IMR-90 (cell line): ENCODE measurements around the gene CDKN1A. TPM values are rescaled to one million over a fixed set of nuclear protein-coding genes. Genes with fewer than 3 reads are reported as not detected.

Experiments used
- ATAC-seq: fragments of 200-7000 bp; cut with Tn5 transposase; 2 replicates; pipeline ENCODE4 v1.9.1; 2020; ENCODE audit warnings: low read depth, mild to moderate bottlenecking, moderate library complexity
- BruUV-seq: library from RNA; stranded (reverse); fragments of 400-500 nt; replicated peaks from 2 replicates; lab custom pipeline; 2021; lab: Mats Ljungman, UMichigan
- CTCF ChIA-PET: fragments of 300-600 bp; formaldehyde crosslinking; extraction: SDS; loops from one replicate; lab custom pipeline; 2021; ENCODE audit warnings: antibody characterized with exemption; lab: Yijun Ruan, JAX
- POLR2A ChIA-PET: fragments of 300-600 bp; sonication (Branson Sonifier 250); formaldehyde crosslinking; loops from one replicate; lab custom pipeline; 2022; ENCODE audit warnings: antibody characterized with exemption; ENCODE audit not compliant: unreplicated experiment; lab: Charles Lee
- DNase-seq: peaks from one replicate; pipeline ENCODE4 v3.0.0; 2013
- H2AFZ ChIP-seq: replicated peaks from 2 replicates; pipeline ENCODE3; 2013; ENCODE audit warnings: low read length, mild to moderate bottlenecking; ENCODE audit not compliant: poor library complexity
- H2AK5ac ChIP-seq: 2 replicates; pipeline ENCODE4 v1.6.1; 2013; ENCODE audit warnings: low read depth, low read length, inconsistent platforms
- H2AK9ac ChIP-seq: replicated peaks from 2 replicates; pipeline ENCODE3; 2013; ENCODE audit warnings: mild to moderate bottlenecking, low read depth, low read length, moderate library complexity; ENCODE audit not compliant: poor library complexity
- H2BK120ac ChIP-seq: 2 replicates; pipeline ENCODE4 v1.6.1; 2013; ENCODE audit warnings: low read depth, low read length, inconsistent platforms
- H2BK15ac ChIP-seq: 3 replicates; pipeline ENCODE4 v1.6.1; 2013; ENCODE audit warnings: low read depth, low read length, inconsistent platforms
- H2BK20ac ChIP-seq: 2 replicates; pipeline ENCODE4 v1.6.1; 2013; ENCODE audit warnings: low read depth, mild to moderate bottlenecking, inconsistent platforms, low read length, moderate library complexity
- H2BK5ac ChIP-seq: 2 replicates; pipeline ENCODE4 v1.6.1; 2013; ENCODE audit warnings: mild to moderate bottlenecking, low read depth, low read length, inconsistent platforms; ENCODE audit not compliant: poor library complexity, severe bottlenecking
- H3K14ac ChIP-seq: replicated peaks from 2 replicates; pipeline ENCODE4 v1.6.1; 2013; ENCODE audit warnings: low read depth, low read length, inconsistent platforms
- H3K18ac ChIP-seq: 2 replicates; pipeline ENCODE4 v1.6.1; 2013; ENCODE audit warnings: low read depth, low read length, control low read depth
- H3K23ac ChIP-seq: 2 replicates; pipeline ENCODE4 v1.6.1; 2013; ENCODE audit warnings: low read depth, low read length, inconsistent platforms
- H3K27ac ChIP-seq: 2 replicates; pipeline ENCODE4 v1.5.1; 2013; ENCODE audit warnings: mild to moderate bottlenecking, control low read depth, low read length; ENCODE audit not compliant: insufficient read depth
- H3K27me3 ChIP-seq: 2 replicates; pipeline ENCODE4 v1.6.1; 2013; ENCODE audit warnings: low read length; ENCODE audit not compliant: control insufficient read depth, insufficient read depth
- H3K36me3 ChIP-seq: 2 replicates; pipeline ENCODE4 v1.6.1; 2013; ENCODE audit warnings: low read length, mixed read lengths; ENCODE audit not compliant: control insufficient read depth, insufficient read depth
- H3K4ac ChIP-seq: 2 replicates; pipeline ENCODE4 v1.6.1; 2013; ENCODE audit warnings: low read depth, low read length, inconsistent platforms
- H3K4me1 ChIP-seq: 2 replicates; pipeline ENCODE4 v1.6.1; 2013; ENCODE audit warnings: low read length, mixed read lengths; ENCODE audit not compliant: control insufficient read depth, insufficient read depth
- H3K4me2 ChIP-seq: 2 replicates; pipeline ENCODE4 v1.6.1; 2013; ENCODE audit warnings: low read depth, mild to moderate bottlenecking, control low read depth, low read length, moderate library complexity
- H3K4me3 ChIP-seq: 2 replicates; pipeline ENCODE4 v1.5.1; 2013; ENCODE audit warnings: low read depth, mild to moderate bottlenecking, control low read depth, low read length, moderate library complexity; ENCODE audit not compliant: insufficient read depth
- H3K56ac ChIP-seq: 2 replicates; pipeline ENCODE4 v1.6.1; 2013; ENCODE audit warnings: low read length, inconsistent platforms; ENCODE audit not compliant: insufficient read depth; ENCODE audit errors: extremely low read depth
- H3K79me1 ChIP-seq, 2 experiments: 2 replicates each; pipeline ENCODE4 v1.6.1; 2013; ENCODE audit warnings: low read length in 2 of 2, inconsistent platforms in 1 of 2, low read depth in 1 of 2
- H3K9ac ChIP-seq: 2 replicates; pipeline ENCODE4 v1.6.1; 2013; ENCODE audit warnings: low read depth, low read length, control low read depth
- H3K9me1 ChIP-seq: 2 replicates; pipeline ENCODE4 v1.6.1; 2013; ENCODE audit warnings: low read length, inconsistent platforms; ENCODE audit not compliant: insufficient read depth
- H3K9me3 ChIP-seq: 2 replicates; pipeline ENCODE4 v1.6.1; 2013; ENCODE audit warnings: low read length; ENCODE audit not compliant: control insufficient read depth, insufficient read depth
- H4K20me1 ChIP-seq: 2 replicates; pipeline ENCODE4 v1.6.1; 2013; ENCODE audit warnings: low read length, inconsistent platforms; ENCODE audit not compliant: insufficient read depth
- H4K5ac ChIP-seq: 2 replicates; pipeline ENCODE4 v1.6.1; 2013; ENCODE audit warnings: mild to moderate bottlenecking, low read depth, low read length, control low read depth
- H4K8ac ChIP-seq, 2 experiments: 2 replicates each; pipeline ENCODE4 v1.6.1; 2013; ENCODE audit warnings: low read depth in 2 of 2, low read length in 2 of 2, control low read depth in 1 of 2, inconsistent platforms in 1 of 2
- H4K91ac ChIP-seq: 2 replicates; pipeline ENCODE4 v1.6.1; 2013; ENCODE audit warnings: low read depth, low read length, inconsistent platforms; ENCODE audit not compliant: insufficient read depth
- CTCF ChIP-seq: conservative IDR thresholded peaks from 2 replicates; pipeline ENCODE4 v1.5.1; 2012; ENCODE audit warnings: mild to moderate bottlenecking, low read depth, low read length, improper control_type of control experiment
- SMC3 ChIP-seq: fragments of 150-350 bp; IDR thresholded peaks from 2 replicates; pipeline ENCODE4 v1.6.1; 2016; ENCODE audit warnings: low read depth, mild to moderate bottlenecking, antibody characterized with exemption, low read length, moderate library complexity
- WGBS, 2 experiments: methylation state at CpG; one replicate each; pipeline versions ENCODE4 v1.1.5 to v1.1.7; 2013; ENCODE audit warnings: missing lambda C conversion rate in 2 of 2; ENCODE audit not compliant: insufficient read length in 1 of 2; ENCODE audit errors: extremely low coverage in 2 of 2; 5-methylcytosine and 5-hydroxymethylcytosine counted together
- dilution Hi-C: fragments of 300-500 bp; cut with HindIII; formaldehyde crosslinking; loops from one replicate; pipeline ENCODE4 v1.14.3; 2018; ENCODE audit warnings: low sequenced_read_pairs; ENCODE audit not compliant: unreplicated experiment
- in situ Hi-C: fragments of 300-500 bp; cut with MboI; formaldehyde crosslinking; loops from 3 replicates; pipeline ENCODE4 v1.14.3; 2019; ENCODE audit warnings: low sequenced_read_pairs, inconsistent platforms, mixed read lengths
- intact Hi-C: fragments of 100-400 bp; cut with micrococcal nuclease; formaldehyde crosslinking; loops from 2 replicates; pipeline ENCODE4 v1.10.0; 2022
- polyA plus RNA-seq, 3 experiments: library from polyadenylated mRNA; depleted of rRNA; stranded (reverse); fragments of >200 nt; gene quantifications; 2 replicates each; pipeline ENCODE4 v1.2.3, GENCODE V29; 2012; ENCODE audit warnings: low replicate concordance in 1 of 3
- total RNA-seq: library from RNA; depleted of rRNA; stranded (reverse); fragments of >200 nt; gene quantifications from 2 replicates; pipeline ENCODE4 v1.2.3, GENCODE V29; 2012

Gene CDKN1A
- total and polyA plus RNA-seq, 2 of the 4 experiments (the other 2 are of a cell fraction): 155 to 576 TPM

GRCh38 chr6:36702656-36703055 is 24.1 kb downstream of the CDKN1A start:
- in situ Hi-C loops (loop anchor here (5.0 kb wide), 1 partner anchor 50 kb away; no protein-coding TSS in a partner anchor), intact Hi-C loops (no loop called here), dilution Hi-C loops (no loop called here)
- peaks cover 26% of the 10 kb centered on the region for H3K27me3 ChIP-seq
- no peaks in the 10 kb centered on the region for H3K79me1 ChIP-seq
- no peak overlapping the region for H3K27ac ChIP-seq
- H3K18ac ChIP-seq: no peak overlapping the region
- no peaks in the 10 kb centered on the region for H3K36me3 ChIP-seq
- DNase-seq (no peak), ATAC-seq (no peak)
- H3K9me3 ChIP-seq: no peaks in the 10 kb centered on the region
- H3K4me1 ChIP-seq: no peaks in the 10 kb centered on the region
- no peak overlapping the region for H4K5ac ChIP-seq
- H2BK15ac ChIP-seq: no peak overlapping the region
- ChIA-PET CTCF (no interaction called here), POLR2A (no interaction called here)
- no peak overlapping the region for H3K4me2 ChIP-seq
- H2BK5ac ChIP-seq: no peak overlapping the region
- no peak overlapping the region for H2AK5ac ChIP-seq
- H3K23ac ChIP-seq: no peak overlapping the region
- H4K20me1 ChIP-seq: no peaks in the 10 kb centered on the region
- no peak overlapping the region for H4K8ac ChIP-seq
- WGBS, 2 experiments: no CpG with 5 or more reads among the region's 3 CpGs
- no peak overlapping the region for H4K91ac ChIP-seq
- H3K9me1 ChIP-seq: peaks cover 3% of the 10 kb centered on the region; the same call in 1 of the 2 replicates
- H2BK120ac ChIP-seq: no peak overlapping the region
- no peak overlapping the region for H3K56ac ChIP-seq
- H2AK9ac ChIP-seq: no peak overlapping the region
- no peak overlapping the region for H3K4ac ChIP-seq
- no peak overlapping the region for H3K4me3 ChIP-seq
- H3K9ac ChIP-seq: no peak overlapping the region
- no TSS peak for BruUV-seq
- TF ChIP-seq CTCF: no peak
- no peak for TF ChIP-seq SMC3
- H2AFZ ChIP-seq: no peak overlapping the region
- no peak overlapping the region for H3K14ac ChIP-seq
- no peak overlapping the region for H2BK20ac ChIP-seq
